Loucy (cell line): ENCODE data around the gene SLC10A7.

Source experiments
- CTCF ChIP-seq: fragments of 200-600 bp; sonication (generic); conservative IDR thresholded peaks from 2 replicates; pipeline ENCODE4 v1.5.1; 2014; ENCODE audit warnings: mild to moderate bottlenecking, antibody characterized with exemption, low read length
- EZH2phosphoT487 ChIP-seq: fragments of 200-600 bp; IDR thresholded peaks from 2 replicates; pipeline ENCODE4 v1.6.1; 2018; ENCODE audit warnings: antibody characterized with exemption, mild to moderate bottlenecking, moderate library complexity, borderline replicate concordance

GRCh38 chr4:146446555-146446954 lies 75.2 kb downstream of the SLC10A7 start:
- TF ChIP-seq CTCF: no peak
- no peak for TF ChIP-seq EZH2phosphoT487
